A204.1 (cell line): ENCODE data around the gene SPRY4.
"Not testable (repeated sequence)": the region's sequence is repeated elsewhere in the genome, so short reads cannot be mapped to it uniquely, and the experiment has no call there.

Experiments used
- FAIRE-seq: peaks from 2 replicates; lab custom pipeline; 2012; peaks lifted over from hg19 to GRCh38; lab: Jason Lieb, UNC

SPRY4 gene

GRCh38 chr5:142292249-142292648 is 32.6 kb downstream of the SPRY4 start:
- FAIRE-seq: no peak

- no peak for FAIRE-seq
Observed at GRCh38 chr5:142290577-142291299, 34.1 kb downstream of the SPRY4 start.

GRCh38 chr5:142289708-142290576 is 34.9 kb downstream of the SPRY4 start:
- FAIRE-seq: no peak

- FAIRE-seq: no peak
Observed at GRCh38 chr5:142287973-142288313, 36.9 kb downstream of the SPRY4 start.

GRCh38 chr5:142287096-142287972 is 37.5 kb downstream of the SPRY4 start:
- no peak for FAIRE-seq

GRCh38 chr5:142286111-142286510 is 38.7 kb downstream of the SPRY4 start:
- no peak for FAIRE-seq

GRCh38 chr5:142283304-142283703 is 41.5 kb downstream of the SPRY4 start:
- no peak for FAIRE-seq

- no peak for FAIRE-seq
Observed at GRCh38 chr5:142281966-142282365, 42.9 kb downstream of the SPRY4 start.

GRCh38 chr5:142281008-142281367 is 43.8 kb downstream of the SPRY4 start:
- no peak for FAIRE-seq

- no peak for FAIRE-seq
Observed at GRCh38 chr5:142280066-142281007, 44.5 kb downstream of the SPRY4 start.

GRCh38 chr5:142278627-142279026 is 46.2 kb downstream of the SPRY4 start:
- no peak for FAIRE-seq

GRCh38 chr5:142277796-142278195 is 47.0 kb downstream of the SPRY4 start:
- FAIRE-seq: no peak

- FAIRE-seq: no peak
Observed at GRCh38 chr5:142276517-142276916, 48.3 kb downstream of the SPRY4 start.

- FAIRE-seq: no peak
Observed at GRCh38 chr5:142275496-142275895, 49.3 kb downstream of the SPRY4 start.

GRCh38 chr5:142272596-142272995 is 52.2 kb downstream of the SPRY4 start:
- not testable (repeated sequence) for FAIRE-seq

GRCh38 chr5:142264084-142264483 is 60.7 kb downstream of the SPRY4 start:
- FAIRE-seq: not testable (repeated sequence)

- FAIRE-seq: no peak
Observed at GRCh38 chr5:142263346-142263745, 61.5 kb downstream of the SPRY4 start.

GRCh38 chr5:142262683-142263082 is 62.1 kb downstream of the SPRY4 start:
- FAIRE-seq: no peak
